ENCODE data around the gene PCAT6. TPM values are rescaled to one million over a fixed set of nuclear protein-coding genes. Genes with fewer than 3 reads are reported as not detected.
"Not testable (repeated sequence)": the region's sequence is repeated elsewhere in the genome, so short reads cannot be mapped to it uniquely, and the experiment has no call there.

Gene PCAT6
- total and polyA plus RNA-seq, 2 experiments from 2014 or later = 7.2 to 28.1 TPM

DNA sequence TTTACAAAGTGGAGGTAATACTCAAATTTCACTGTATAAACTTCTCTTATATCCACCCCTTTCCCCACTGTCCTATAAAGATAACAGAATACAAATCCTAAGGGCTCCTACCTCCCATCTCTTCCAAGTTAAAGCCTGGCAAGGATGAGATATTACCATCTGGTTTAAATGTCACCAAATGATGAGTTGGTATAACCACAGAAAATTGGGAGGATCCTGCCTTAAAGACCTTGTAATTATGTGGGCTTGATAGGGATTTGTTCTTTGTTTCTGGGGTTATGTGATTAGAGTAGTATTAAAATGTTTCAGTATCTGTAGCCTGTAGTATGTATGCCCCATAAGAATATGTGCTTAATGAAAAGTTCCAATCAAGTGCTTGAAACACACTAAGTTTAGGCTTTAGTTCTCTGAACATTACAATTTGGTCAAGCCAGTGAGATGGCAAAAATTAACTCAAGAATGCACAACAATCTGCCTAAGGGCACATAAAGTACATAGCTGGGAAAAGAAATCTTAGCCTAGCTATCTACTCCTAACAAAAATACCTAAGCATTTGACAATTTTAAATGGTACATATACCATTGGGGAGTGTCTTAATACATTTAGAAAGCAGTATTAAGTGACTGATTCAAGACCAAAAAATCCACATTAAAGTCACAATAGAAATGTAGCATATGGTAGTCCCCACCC, 16.6 kb upstream of the PCAT6 start (continued):
- TF ChIP-seq ZNF114 (CRISPR knock-in tag; IDR thresholded peaks at IDR 0.05) (no peak), CREB1 (CRISPR knock-in tag; IDR thresholded peaks at IDR 0.05; ENCODE audit: low read depth) (no peak), ZNF331 (CRISPR knock-in tag; IDR thresholded peaks at IDR 0.05; ENCODE audit: low read depth) (no peak), NANOG (IDR thresholded peaks at IDR 0.05; ENCODE audit: borderline replicate concordance) (no peak)
- TF ChIP-seq, protein P1, sequence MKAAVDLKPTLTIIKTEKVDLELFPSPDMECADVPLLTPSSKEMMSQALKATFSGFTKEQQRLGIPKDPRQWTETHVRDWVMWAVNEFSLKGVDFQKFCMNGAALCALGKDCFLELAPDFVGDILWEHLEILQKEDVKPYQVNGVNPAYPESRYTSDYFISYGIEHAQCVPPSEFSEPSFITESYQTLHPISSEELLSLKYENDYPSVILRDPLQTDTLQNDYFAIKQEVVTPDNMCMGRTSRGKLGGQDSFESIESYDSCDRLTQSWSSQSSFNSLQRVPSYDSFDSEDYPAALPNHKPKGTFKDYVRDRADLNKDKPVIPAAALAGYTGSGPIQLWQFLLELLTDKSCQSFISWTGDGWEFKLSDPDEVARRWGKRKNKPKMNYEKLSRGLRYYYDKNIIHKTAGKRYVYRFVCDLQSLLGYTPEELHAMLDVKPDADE (IDR thresholded peaks at IDR 0.05) = no peak

DNA sequence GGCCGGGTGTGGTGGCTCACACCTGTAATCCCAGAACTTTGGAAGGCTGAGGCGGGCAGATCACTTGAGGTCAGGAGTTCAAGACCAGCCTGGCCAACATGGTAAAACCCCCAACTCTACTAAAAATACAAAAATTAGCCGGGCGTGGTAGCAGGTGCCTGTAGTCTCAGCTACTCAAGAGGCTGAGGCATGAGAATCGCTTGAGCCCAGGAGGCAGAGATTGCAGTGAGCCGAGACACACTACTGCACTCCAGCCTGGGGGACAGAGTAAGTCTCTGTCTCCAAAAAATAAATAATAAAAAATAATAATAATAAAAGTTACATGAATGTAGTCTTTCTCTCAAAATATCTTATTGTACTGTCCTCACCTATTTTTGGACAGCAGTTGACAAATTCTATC, 15.8 kb upstream of the PCAT6 start:
- Mint-ChIP-seq H3K4me1 (peaks cover 31% of the 10 kb centered on the region), H3K27me3 (ENCODE audit: insufficient read depth, low read depth, poor library complexity) (peaks cover 12% of the 10 kb centered on the region)
- not testable (repeated sequence) for H3K27ac ChIP-seq (ENCODE audit: low read depth); H3F3A ChIP-seq (replicated peaks; ENCODE audit: low read depth); H3K27ac Mint-ChIP-seq; H3K9me2 ChIP-seq (ENCODE audit: insufficient read depth); ATAC-seq; H3K36me3 ChIP-seq (ENCODE audit: insufficient read depth); H3K36me3 Mint-ChIP-seq (ENCODE audit: low read depth); H3K4me2 ChIP-seq; DNase-seq (ENCODE audit: low spot score); H3K27me3 ChIP-seq (ENCODE audit: insufficient read depth); H3K4me3 ChIP-seq; H3K9me3 Mint-ChIP-seq; H2AFZ ChIP-seq; H3K4me3 Mint-ChIP-seq
- Histone ChIP-seq H3K4me1 (ENCODE audit: insufficient read depth) (peaks cover 27% of the 10 kb centered on the region), H3K79me2 (replicated peaks; ENCODE audit: insufficient read depth) (peaks cover 100% of the 10 kb centered on the region), H4K20me1 (replicated peaks; ENCODE audit: insufficient read depth) (peaks cover 96% of the 10 kb centered on the region)

DNA sequence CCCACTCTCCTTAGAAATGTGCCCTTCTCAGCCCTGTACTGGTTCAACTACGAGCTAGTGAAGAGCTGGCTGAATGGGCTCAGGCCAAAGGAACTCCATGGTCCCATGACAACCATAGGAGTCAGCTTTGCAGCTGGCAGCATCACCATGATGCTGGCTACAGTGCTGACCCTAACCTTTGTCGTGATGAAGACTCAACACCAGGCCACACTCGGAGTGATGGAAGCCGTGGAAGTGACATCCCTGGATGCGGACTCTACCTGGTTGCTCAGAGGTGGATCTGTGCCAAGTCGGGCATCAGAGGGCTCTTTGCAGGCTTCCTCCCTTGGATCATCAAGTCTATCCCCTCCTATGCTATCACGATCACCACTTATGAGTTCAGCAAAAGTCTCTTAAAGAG, 14.1 kb upstream of the PCAT6 start:
- Mint-ChIP-seq H3K27me3 (ENCODE audit: insufficient read depth, low read depth, poor library complexity) (peaks cover 12% of the 10 kb centered on the region), H3K9me3 (no peaks in the 10 kb centered on the region), H3K27ac (no peak overlapping the region), H3K4me1 (peaks cover 39% of the 10 kb centered on the region), H3K4me3 (no peak overlapping the region), H3K36me3 (ENCODE audit: low read depth) (peaks cover 19% of the 10 kb centered on the region)
- peaks cover 96% of the 10 kb centered on the region for H4K20me1 ChIP-seq (replicated peaks; ENCODE audit: insufficient read depth)
- H3F3A ChIP-seq (replicated peaks; ENCODE audit: low read depth) = peaks cover 7% of the 10 kb centered on the region; the same call in 1 of the 2 replicates
- H3K4me3 ChIP-seq = no peak overlapping the region
- H2AFZ ChIP-seq = no peak overlapping the region
- ATAC-seq (no peak), DNase-seq (ENCODE audit: low spot score) (no peak)
- peaks cover 100% of the 10 kb centered on the region for H3K79me2 ChIP-seq (replicated peaks; ENCODE audit: insufficient read depth)
- H3K27ac ChIP-seq (ENCODE audit: low read depth) = no peak overlapping the region
- no peaks in the 10 kb centered on the region for H3K36me3 ChIP-seq (ENCODE audit: insufficient read depth)
- H3K9me2 ChIP-seq (ENCODE audit: insufficient read depth) = no peaks in the 10 kb centered on the region
- peaks cover 23% of the 10 kb centered on the region for H3K4me1 ChIP-seq (ENCODE audit: insufficient read depth)
- H3K27me3 ChIP-seq (ENCODE audit: insufficient read depth) = no peaks in the 10 kb centered on the region
- H3K4me2 ChIP-seq = no peak overlapping the region
- TF ChIP-seq, protein P2, sequence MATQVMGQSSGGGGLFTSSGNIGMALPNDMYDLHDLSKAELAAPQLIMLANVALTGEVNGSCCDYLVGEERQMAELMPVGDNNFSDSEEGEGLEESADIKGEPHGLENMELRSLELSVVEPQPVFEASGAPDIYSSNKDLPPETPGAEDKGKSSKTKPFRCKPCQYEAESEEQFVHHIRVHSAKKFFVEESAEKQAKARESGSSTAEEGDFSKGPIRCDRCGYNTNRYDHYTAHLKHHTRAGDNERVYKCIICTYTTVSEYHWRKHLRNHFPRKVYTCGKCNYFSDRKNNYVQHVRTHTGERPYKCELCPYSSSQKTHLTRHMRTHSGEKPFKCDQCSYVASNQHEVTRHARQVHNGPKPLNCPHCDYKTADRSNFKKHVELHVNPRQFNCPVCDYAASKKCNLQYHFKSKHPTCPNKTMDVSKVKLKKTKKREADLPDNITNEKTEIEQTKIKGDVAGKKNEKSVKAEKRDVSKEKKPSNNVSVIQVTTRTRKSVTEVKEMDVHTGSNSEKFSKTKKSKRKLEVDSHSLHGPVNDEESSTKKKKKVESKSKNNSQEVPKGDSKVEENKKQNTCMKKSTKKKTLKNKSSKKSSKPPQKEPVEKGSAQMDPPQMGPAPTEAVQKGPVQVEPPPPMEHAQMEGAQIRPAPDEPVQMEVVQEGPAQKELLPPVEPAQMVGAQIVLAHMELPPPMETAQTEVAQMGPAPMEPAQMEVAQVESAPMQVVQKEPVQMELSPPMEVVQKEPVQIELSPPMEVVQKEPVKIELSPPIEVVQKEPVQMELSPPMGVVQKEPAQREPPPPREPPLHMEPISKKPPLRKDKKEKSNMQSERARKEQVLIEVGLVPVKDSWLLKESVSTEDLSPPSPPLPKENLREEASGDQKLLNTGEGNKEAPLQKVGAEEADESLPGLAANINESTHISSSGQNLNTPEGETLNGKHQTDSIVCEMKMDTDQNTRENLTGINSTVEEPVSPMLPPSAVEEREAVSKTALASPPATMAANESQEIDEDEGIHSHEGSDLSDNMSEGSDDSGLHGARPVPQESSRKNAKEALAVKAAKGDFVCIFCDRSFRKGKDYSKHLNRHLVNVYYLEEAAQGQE (IDR thresholded peaks at IDR 0.05; ENCODE audit: unreplicated experiment) = no peak
- TF ChIP-seq, protein P3, sequence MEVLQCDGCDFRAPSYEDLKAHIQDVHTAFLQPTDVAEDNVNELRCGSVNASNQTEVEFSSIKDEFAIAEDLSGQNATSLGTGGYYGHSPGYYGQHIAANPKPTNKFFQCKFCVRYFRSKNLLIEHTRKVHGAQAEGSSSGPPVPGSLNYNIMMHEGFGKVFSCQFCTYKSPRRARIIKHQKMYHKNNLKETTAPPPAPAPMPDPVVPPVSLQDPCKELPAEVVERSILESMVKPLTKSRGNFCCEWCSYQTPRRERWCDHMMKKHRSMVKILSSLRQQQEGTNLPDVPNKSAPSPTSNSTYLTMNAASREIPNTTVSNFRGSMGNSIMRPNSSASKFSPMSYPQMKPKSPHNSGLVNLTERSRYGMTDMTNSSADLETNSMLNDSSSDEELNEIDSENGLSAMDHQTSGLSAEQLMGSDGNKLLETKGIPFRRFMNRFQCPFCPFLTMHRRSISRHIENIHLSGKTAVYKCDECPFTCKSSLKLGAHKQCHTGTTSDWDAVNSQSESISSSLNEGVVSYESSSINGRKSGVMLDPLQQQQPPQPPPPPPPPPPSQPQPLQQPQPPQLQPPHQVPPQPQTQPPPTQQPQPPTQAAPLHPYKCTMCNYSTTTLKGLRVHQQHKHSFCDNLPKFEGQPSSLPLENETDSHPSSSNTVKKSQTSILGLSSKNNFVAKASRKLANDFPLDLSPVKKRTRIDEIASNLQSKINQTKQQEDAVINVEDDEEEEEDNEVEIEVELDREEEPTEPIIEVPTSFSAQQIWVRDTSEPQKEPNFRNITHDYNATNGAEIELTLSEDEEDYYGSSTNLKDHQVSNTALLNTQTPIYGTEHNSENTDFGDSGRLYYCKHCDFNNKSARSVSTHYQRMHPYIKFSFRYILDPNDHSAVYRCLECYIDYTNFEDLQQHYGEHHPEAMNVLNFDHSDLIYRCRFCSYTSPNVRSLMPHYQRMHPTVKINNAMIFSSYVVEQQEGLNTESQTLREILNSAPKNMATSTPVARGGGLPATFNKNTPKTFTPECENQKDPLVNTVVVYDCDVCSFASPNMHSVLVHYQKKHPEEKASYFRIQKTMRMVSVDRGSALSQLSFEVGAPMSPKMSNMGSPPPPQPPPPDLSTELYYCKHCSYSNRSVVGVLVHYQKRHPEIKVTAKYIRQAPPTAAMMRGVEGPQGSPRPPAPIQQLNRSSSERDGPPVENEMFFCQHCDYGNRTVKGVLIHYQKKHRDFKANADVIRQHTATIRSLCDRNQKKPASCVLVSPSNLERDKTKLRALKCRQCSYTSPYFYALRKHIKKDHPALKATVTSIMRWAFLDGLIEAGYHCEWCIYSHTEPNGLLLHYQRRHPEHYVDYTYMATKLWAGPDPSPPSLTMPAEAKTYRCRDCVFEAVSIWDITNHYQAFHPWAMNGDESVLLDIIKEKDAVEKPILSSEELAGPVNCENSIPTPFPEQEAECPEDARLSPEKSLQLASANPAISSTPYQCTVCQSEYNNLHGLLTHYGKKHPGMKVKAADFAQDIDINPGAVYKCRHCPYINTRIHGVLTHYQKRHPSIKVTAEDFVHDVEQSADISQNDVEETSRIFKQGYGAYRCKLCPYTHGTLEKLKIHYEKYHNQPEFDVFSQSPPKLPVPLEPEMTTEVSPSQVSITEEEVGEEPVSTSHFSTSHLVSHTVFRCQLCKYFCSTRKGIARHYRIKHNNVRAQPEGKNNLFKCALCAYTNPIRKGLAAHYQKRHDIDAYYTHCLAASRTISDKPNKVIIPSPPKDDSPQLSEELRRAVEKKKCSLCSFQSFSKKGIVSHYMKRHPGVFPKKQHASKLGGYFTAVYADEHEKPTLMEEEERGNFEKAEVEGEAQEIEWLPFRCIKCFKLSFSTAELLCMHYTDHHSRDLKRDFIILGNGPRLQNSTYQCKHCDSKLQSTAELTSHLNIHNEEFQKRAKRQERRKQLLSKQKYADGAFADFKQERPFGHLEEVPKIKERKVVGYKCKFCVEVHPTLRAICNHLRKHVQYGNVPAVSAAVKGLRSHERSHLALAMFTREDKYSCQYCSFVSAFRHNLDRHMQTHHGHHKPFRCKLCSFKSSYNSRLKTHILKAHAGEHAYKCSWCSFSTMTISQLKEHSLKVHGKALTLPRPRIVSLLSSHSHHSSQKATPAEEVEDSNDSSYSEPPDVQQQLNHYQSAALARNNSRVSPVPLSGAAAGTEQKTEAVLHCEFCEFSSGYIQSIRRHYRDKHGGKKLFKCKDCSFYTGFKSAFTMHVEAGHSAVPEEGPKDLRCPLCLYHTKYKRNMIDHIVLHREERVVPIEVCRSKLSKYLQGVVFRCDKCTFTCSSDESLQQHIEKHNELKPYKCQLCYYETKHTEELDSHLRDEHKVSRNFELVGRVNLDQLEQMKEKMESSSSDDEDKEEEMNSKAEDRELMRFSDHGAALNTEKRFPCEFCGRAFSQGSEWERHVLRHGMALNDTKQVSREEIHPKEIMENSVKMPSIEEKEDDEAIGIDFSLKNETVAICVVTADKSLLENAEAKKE (CRISPR knock-in tag; IDR thresholded peaks at IDR 0.05) = no peak
- TF ChIP-seq ZNF114 (CRISPR knock-in tag; IDR thresholded peaks at IDR 0.05) (no peak), EZH2 (IDR thresholded peaks at IDR 0.05; ENCODE audit: low read depth, unreplicated experiment) (no peak), NANOG (IDR thresholded peaks at IDR 0.05; ENCODE audit: borderline replicate concordance) (no peak)
